ENCODE results near the gene SLC32A1. TPM values are rescaled to one million over a fixed set of nuclear protein-coding genes. Genes with fewer than 3 reads are reported as not detected.
A peak's percentile ranks its signal among the peaks of the same experiment; 100 is the strongest.

Gene SLC32A1
- total RNA-seq, 1 donor from 2014 or later = not detected

- peaks cover 9% of the 10 kb centered on the region for H3K4me1 Mint-ChIP-seq (ENCODE audit: low read depth, unreplicated experiment)
- no peak for FAIRE-seq
- no peak overlapping the region for H3K4me3 ChIP-seq (ENCODE audit: insufficient read depth, low read depth, low read length)
- H3K27ac Mint-ChIP-seq (ENCODE audit: unreplicated experiment) = no peak overlapping the region
- H3K27me3 ChIP-seq (ENCODE audit: insufficient read depth, low read length) = no peaks in the 10 kb centered on the region
- peaks cover 9% of the 10 kb centered on the region for H4K20me1 ChIP-seq (ENCODE audit: insufficient read depth, low read length)
- H3K4me3 Mint-ChIP-seq (ENCODE audit: unreplicated experiment) = no peak overlapping the region
- TF ChIP-seq CTCF (IDR thresholded peaks at IDR 0.05; ENCODE audit: insufficient read depth, low read depth, low read length) = no peak
- no peak for TF ChIP-seq EZH2 (IDR thresholded peaks at IDR 0.05; ENCODE audit: insufficient read depth, low read length)
- no peaks in the 10 kb centered on the region for H3K9me3 Mint-ChIP-seq (ENCODE audit: unreplicated experiment)
- no peaks in the 10 kb centered on the region for H3K79me2 ChIP-seq (ENCODE audit: insufficient read depth, low read length)
- peaks cover 15% of the 10 kb centered on the region for H3K4me1 ChIP-seq (ENCODE audit: insufficient read depth, low read length)
- no peak for DNase-seq (ENCODE audit: low read depth)
- no peaks in the 10 kb centered on the region for H3K9me3 ChIP-seq (ENCODE audit: insufficient read depth, low read depth, low read length)
- no peak overlapping the region for H3K9ac ChIP-seq (ENCODE audit: low read length)
- no peak overlapping the region for H3K4me2 ChIP-seq (ENCODE audit: low read length)
- H3K36me3 Mint-ChIP-seq (ENCODE audit: low read depth, unreplicated experiment) = peaks cover 26% of the 10 kb centered on the region
- no peak overlapping the region for H2AFZ ChIP-seq (ENCODE audit: low read depth, low read length)
- no peak overlapping the region for H3K27ac ChIP-seq (ENCODE audit: low read depth, low read length)
- peaks cover 3% of the 10 kb centered on the region for H3K27me3 Mint-ChIP-seq (ENCODE audit: low read depth, unreplicated experiment)
- peaks cover 23% of the 10 kb centered on the region for H3K36me3 ChIP-seq (ENCODE audit: insufficient read depth, low read length)
Observed at GRCh38 chr20:38763616-38764015, 39.3 kb downstream of the SLC32A1 start.

- Mint-ChIP-seq H3K27me3 (ENCODE audit: low read depth, unreplicated experiment) (peaks cover 3% of the 10 kb centered on the region), H3K4me1 (ENCODE audit: low read depth, unreplicated experiment) (peaks cover 9% of the 10 kb centered on the region), H3K9me3 (ENCODE audit: unreplicated experiment) (no peaks in the 10 kb centered on the region), H3K36me3 (ENCODE audit: low read depth, unreplicated experiment) (peaks cover 29% of the 10 kb centered on the region), H3K27ac (ENCODE audit: unreplicated experiment) (no peak overlapping the region), H3K4me3 (ENCODE audit: unreplicated experiment) (peak overlapping the region; percentile 21)
- H3K27ac ChIP-seq (ENCODE audit: low read depth, low read length) = no peak overlapping the region
- no peak overlapping the region for H3K9ac ChIP-seq (ENCODE audit: low read length)
- peak overlapping the region; percentile 39 for H3K4me2 ChIP-seq (ENCODE audit: low read length)
- H3K27me3 ChIP-seq (ENCODE audit: insufficient read depth, low read length) = no peaks in the 10 kb centered on the region
- H3K79me2 ChIP-seq (ENCODE audit: insufficient read depth, low read length) = no peaks in the 10 kb centered on the region
- peaks cover 23% of the 10 kb centered on the region for H3K36me3 ChIP-seq (ENCODE audit: insufficient read depth, low read length)
- peaks cover 15% of the 10 kb centered on the region for H3K4me1 ChIP-seq (ENCODE audit: insufficient read depth, low read length)
- no peak overlapping the region for H3K4me3 ChIP-seq (ENCODE audit: insufficient read depth, low read depth, low read length)
- DNase-seq (ENCODE audit: low read depth) (peak; percentile 83), FAIRE-seq (no peak)
- peaks cover 6% of the 10 kb centered on the region for H4K20me1 ChIP-seq (ENCODE audit: insufficient read depth, low read length)
- no peak overlapping the region for H2AFZ ChIP-seq (ENCODE audit: low read depth, low read length)
- no peaks in the 10 kb centered on the region for H3K9me3 ChIP-seq (ENCODE audit: insufficient read depth, low read depth, low read length)
- TF ChIP-seq CTCF (IDR thresholded peaks at IDR 0.05; ENCODE audit: insufficient read depth, low read depth, low read length) (no peak), EZH2 (IDR thresholded peaks at IDR 0.05; ENCODE audit: insufficient read depth, low read length) (no peak)
Observed at GRCh38 chr20:38764567-38765318, 40.5 kb downstream of the SLC32A1 start.

GRCh38 chr20:38766071-38766470 is 41.8 kb downstream of the SLC32A1 start:
- no peaks in the 10 kb centered on the region for H3K79me2 ChIP-seq (ENCODE audit: insufficient read depth, low read length)
- H3K9ac ChIP-seq (ENCODE audit: low read length) = no peak overlapping the region
- Mint-ChIP-seq H3K4me3 (ENCODE audit: unreplicated experiment) (no peak overlapping the region), H3K9me3 (ENCODE audit: unreplicated experiment) (no peaks in the 10 kb centered on the region), H3K27me3 (ENCODE audit: low read depth, unreplicated experiment) (peaks cover 3% of the 10 kb centered on the region), H3K27ac (ENCODE audit: unreplicated experiment) (no peak overlapping the region), H3K4me1 (ENCODE audit: low read depth, unreplicated experiment) (peaks cover 9% of the 10 kb centered on the region), H3K36me3 (ENCODE audit: low read depth, unreplicated experiment) (peaks cover 21% of the 10 kb centered on the region)
- no peak overlapping the region for H2AFZ ChIP-seq (ENCODE audit: low read depth, low read length)
- H4K20me1 ChIP-seq (ENCODE audit: insufficient read depth, low read length) = peaks cover 3% of the 10 kb centered on the region
- H3K4me1 ChIP-seq (ENCODE audit: insufficient read depth, low read length) = peaks cover 15% of the 10 kb centered on the region
- DNase-seq (ENCODE audit: low read depth) (no peak), FAIRE-seq (no peak)
- no peaks in the 10 kb centered on the region for H3K9me3 ChIP-seq (ENCODE audit: insufficient read depth, low read depth, low read length)
- H3K27ac ChIP-seq (ENCODE audit: low read depth, low read length) = no peak overlapping the region
- H3K4me2 ChIP-seq (ENCODE audit: low read length) = peak overlapping the region; percentile 12
- no peak overlapping the region for H3K4me3 ChIP-seq (ENCODE audit: insufficient read depth, low read depth, low read length)
- TF ChIP-seq CTCF (IDR thresholded peaks at IDR 0.05; ENCODE audit: insufficient read depth, low read depth, low read length) (no peak), EZH2 (IDR thresholded peaks at IDR 0.05; ENCODE audit: insufficient read depth, low read length) (no peak)
- no peaks in the 10 kb centered on the region for H3K27me3 ChIP-seq (ENCODE audit: insufficient read depth, low read length)
- H3K36me3 ChIP-seq (ENCODE audit: insufficient read depth, low read length) = peaks cover 15% of the 10 kb centered on the region

Data from astrocyte (in vitro differentiated cells and primary cell).